Measurements from ENCODE around the gene ARHGAP26. TPM values are rescaled to one million over a fixed set of nuclear protein-coding genes. Genes with fewer than 3 reads are reported as not detected.

ARHGAP26 gene
- total RNA-seq, 1 experiment from 2014 or later, result 34.5 TPM

DNA sequence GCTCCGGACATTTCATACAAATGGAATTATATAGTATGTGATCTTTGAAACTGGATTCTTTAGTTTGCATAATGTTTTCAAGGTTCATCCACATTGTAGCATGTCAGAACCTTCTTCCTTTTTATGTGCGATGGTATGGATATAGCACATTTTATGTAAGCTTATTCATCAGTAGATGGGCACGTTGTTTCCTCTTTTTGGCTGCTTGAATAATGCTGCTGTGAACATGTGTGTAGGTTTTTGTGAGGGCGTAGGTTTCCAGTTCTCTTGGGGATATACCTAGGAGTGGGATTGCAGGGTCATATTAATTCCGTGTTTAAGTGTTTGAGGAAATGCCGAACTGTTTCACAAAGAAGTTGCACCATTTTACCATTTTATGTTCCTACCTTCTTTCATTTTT lies 445.5 kb downstream of the ARHGAP26 start:
- no peak overlapping the region for H3K27ac ChIP-seq (ENCODE audit: low read depth, low read length)
- no peaks in the 10 kb centered on the region for H3K27me3 ChIP-seq (ENCODE audit: insufficient read depth, low read length)
- intact Hi-C loops (cut with micrococcal nuclease), result no loop called here
- ChIA-PET POLR2A (no interaction called here), CTCF (no interaction called here), RAD21 (ENCODE audit: low non-redundant PET in 1 of 2, low total read pairs in 2 of 2, uncharacterized antibody in 2 of 2, unreplicated experiment in 2 of 2) (no interaction called here)
- H3K9me2 ChIP-seq (ENCODE audit: insufficient read depth), result no peaks in the 10 kb centered on the region
- no peaks in the 10 kb centered on the region for H3K9me3 ChIP-seq (ENCODE audit: control insufficient read depth in 1 of 2, insufficient read depth in 1 of 2, low read depth in 1 of 2, low read length in 2 of 2)
- no peaks in the 10 kb centered on the region for H4K20me1 ChIP-seq (ENCODE audit: insufficient read depth)
- H3K4me1 ChIP-seq (ENCODE audit: control insufficient read depth in 1 of 2, insufficient read depth in 2 of 2, low read length in 2 of 2), result peaks cover 0 to 8% of the 10 kb centered on the region in 2 experiments; a peak in 1 of 4 replicates
- ATAC-seq (no peak), DNase-seq (ENCODE audit: low read depth, low spot score) (no peak)
- no peak overlapping the region for H3K4me2 ChIP-seq (ENCODE audit: low read length)
- no TSS peak for BruUV-seq (replicated peaks)
- no peaks in the 10 kb centered on the region for H3K36me3 ChIP-seq (ENCODE audit: control insufficient read depth in 1 of 2, insufficient read depth in 2 of 2, low read length in 2 of 2)
- H3K79me2 ChIP-seq (ENCODE audit: insufficient read depth, low read length), result no peaks in the 10 kb centered on the region
- no peak overlapping the region for H2AFZ ChIP-seq (ENCODE audit: low read depth, low read length, poor library complexity, severe bottlenecking)
- TF ChIP-seq, protein P1, sequence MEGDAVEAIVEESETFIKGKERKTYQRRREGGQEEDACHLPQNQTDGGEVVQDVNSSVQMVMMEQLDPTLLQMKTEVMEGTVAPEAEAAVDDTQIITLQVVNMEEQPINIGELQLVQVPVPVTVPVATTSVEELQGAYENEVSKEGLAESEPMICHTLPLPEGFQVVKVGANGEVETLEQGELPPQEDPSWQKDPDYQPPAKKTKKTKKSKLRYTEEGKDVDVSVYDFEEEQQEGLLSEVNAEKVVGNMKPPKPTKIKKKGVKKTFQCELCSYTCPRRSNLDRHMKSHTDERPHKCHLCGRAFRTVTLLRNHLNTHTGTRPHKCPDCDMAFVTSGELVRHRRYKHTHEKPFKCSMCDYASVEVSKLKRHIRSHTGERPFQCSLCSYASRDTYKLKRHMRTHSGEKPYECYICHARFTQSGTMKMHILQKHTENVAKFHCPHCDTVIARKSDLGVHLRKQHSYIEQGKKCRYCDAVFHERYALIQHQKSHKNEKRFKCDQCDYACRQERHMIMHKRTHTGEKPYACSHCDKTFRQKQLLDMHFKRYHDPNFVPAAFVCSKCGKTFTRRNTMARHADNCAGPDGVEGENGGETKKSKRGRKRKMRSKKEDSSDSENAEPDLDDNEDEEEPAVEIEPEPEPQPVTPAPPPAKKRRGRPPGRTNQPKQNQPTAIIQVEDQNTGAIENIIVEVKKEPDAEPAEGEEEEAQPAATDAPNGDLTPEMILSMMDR (IDR thresholded peaks at IDR 0.05 in 2 of 3, conservative IDR thresholded peaks at IDR 0.05 in 1 of 3; ENCODE audit: borderline replicate concordance in 1 of 3, insufficient read depth in 1 of 3, low read depth in 2 of 3, low read length in 2 of 3), result no peak
- no peak for TF ChIP-seq SP1 (IDR thresholded peaks at IDR 0.05; ENCODE audit: low read depth)
- TF ChIP-seq, protein P2, sequence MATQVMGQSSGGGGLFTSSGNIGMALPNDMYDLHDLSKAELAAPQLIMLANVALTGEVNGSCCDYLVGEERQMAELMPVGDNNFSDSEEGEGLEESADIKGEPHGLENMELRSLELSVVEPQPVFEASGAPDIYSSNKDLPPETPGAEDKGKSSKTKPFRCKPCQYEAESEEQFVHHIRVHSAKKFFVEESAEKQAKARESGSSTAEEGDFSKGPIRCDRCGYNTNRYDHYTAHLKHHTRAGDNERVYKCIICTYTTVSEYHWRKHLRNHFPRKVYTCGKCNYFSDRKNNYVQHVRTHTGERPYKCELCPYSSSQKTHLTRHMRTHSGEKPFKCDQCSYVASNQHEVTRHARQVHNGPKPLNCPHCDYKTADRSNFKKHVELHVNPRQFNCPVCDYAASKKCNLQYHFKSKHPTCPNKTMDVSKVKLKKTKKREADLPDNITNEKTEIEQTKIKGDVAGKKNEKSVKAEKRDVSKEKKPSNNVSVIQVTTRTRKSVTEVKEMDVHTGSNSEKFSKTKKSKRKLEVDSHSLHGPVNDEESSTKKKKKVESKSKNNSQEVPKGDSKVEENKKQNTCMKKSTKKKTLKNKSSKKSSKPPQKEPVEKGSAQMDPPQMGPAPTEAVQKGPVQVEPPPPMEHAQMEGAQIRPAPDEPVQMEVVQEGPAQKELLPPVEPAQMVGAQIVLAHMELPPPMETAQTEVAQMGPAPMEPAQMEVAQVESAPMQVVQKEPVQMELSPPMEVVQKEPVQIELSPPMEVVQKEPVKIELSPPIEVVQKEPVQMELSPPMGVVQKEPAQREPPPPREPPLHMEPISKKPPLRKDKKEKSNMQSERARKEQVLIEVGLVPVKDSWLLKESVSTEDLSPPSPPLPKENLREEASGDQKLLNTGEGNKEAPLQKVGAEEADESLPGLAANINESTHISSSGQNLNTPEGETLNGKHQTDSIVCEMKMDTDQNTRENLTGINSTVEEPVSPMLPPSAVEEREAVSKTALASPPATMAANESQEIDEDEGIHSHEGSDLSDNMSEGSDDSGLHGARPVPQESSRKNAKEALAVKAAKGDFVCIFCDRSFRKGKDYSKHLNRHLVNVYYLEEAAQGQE (IDR thresholded peaks at IDR 0.05; ENCODE audit: low read depth), result no peak
- no peak for TF ChIP-seq ZNF274 (IDR thresholded peaks at IDR 0.05; ENCODE audit: low read depth, low read length)
- no peak for TF ChIP-seq SRF (IDR thresholded peaks at IDR 0.05; ENCODE audit: low read depth)
- no peak for TF ChIP-seq SIN3A (IDR thresholded peaks at IDR 0.05; ENCODE audit: low read depth)
- TF ChIP-seq EZH2 (IDR thresholded peaks at IDR 0.05), result no peak
- no peak for TF ChIP-seq FOSL1 (IDR thresholded peaks at IDR 0.05; ENCODE audit: low read depth)
- TF ChIP-seq ELF1 (IDR thresholded peaks at IDR 0.05; ENCODE audit: borderline replicate concordance, low read depth), result no peak
- TF ChIP-seq, protein P3, sequence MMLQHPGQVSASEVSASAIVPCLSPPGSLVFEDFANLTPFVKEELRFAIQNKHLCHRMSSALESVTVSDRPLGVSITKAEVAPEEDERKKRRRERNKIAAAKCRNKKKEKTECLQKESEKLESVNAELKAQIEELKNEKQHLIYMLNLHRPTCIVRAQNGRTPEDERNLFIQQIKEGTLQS (IDR thresholded peaks at IDR 0.05), result no peak
- TF ChIP-seq TCF7L2 (IDR thresholded peaks at IDR 0.05; ENCODE audit: borderline replicate concordance, extremely low read depth, insufficient read depth, insufficient read length), result no peak
- TF ChIP-seq CEBPB (IDR thresholded peaks at IDR 0.05; ENCODE audit: low read depth), result no peak
- TF ChIP-seq YY1 (IDR thresholded peaks at IDR 0.05; ENCODE audit: extremely low read depth, insufficient replicate concordance, low read depth, low read length), result no peak
- no peak for TF ChIP-seq EGR1 (IDR thresholded peaks at IDR 0.05; ENCODE audit: low read depth)
- TF ChIP-seq, protein P4, sequence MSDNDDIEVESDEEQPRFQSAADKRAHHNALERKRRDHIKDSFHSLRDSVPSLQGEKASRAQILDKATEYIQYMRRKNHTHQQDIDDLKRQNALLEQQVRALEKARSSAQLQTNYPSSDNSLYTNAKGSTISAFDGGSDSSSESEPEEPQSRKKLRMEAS (IDR thresholded peaks at IDR 0.05), result no peak
- no peak for TF ChIP-seq ZFX (IDR thresholded peaks at IDR 0.05)
- TF ChIP-seq EZH2phosphoT487 (IDR thresholded peaks at IDR 0.05; ENCODE audit: borderline replicate concordance), result no peak
- no peak for TF ChIP-seq ZBTB33 (IDR thresholded peaks at IDR 0.05; ENCODE audit: extremely low read depth, insufficient replicate concordance, low read length)
- no peak for TF ChIP-seq JUND (IDR thresholded peaks at IDR 0.05)
- no peak for TF ChIP-seq POLR2A (IDR thresholded peaks at IDR 0.05; ENCODE audit: borderline replicate concordance, extremely low read depth, insufficient read depth, insufficient read length)
- no peak overlapping the region for H3K9ac ChIP-seq (ENCODE audit: low read length)
- H3K4me3 ChIP-seq (replicated peaks in 1 of 2; ENCODE audit: low read depth in 1 of 2, low read length in 2 of 2), result no peak overlapping the region
